A549 (cell line): ENCODE results near the gene PPP3CA.
"Not testable (repeated sequence)": the region's sequence is repeated elsewhere in the genome, so short reads cannot be mapped to it uniquely, and the experiment has no call there.

Experiments
- CEBPB ChIP-seq, 2 experiments: fragments of >200 bp in 1 of 2; sonication (Bioruptor Twin) in 1 of 2; formaldehyde crosslinking in 1 of 2; IDR thresholded peaks; 2 replicates each; pipeline ENCODE4 v1.6.1; 2012 to 2016
- CHD2 ChIP-seq: fragments of 150-350 bp; IDR thresholded peaks from 2 replicates; pipeline ENCODE4 v1.6.1; 2014; ENCODE audit warnings: low read length; ENCODE audit not compliant: partially characterized antibody
- EHMT2 ChIP-seq: fragments of 200-600 bp; sonication (generic); IDR thresholded peaks from 2 replicates; pipeline ENCODE4 v1.6.1; 2016; ENCODE audit warnings: antibody characterized with exemption, low read depth, mild to moderate bottlenecking, moderate library complexity
- JUN ChIP-seq, 2 experiments: fragments of >200 bp; sonication (Bioruptor Twin); formaldehyde crosslinking; IDR thresholded peaks; 2 replicates in 1 of 2; 3 replicates in 1 of 2; pipeline ENCODE4 v1.6.1; 2016 to 2017
- KDM5A ChIP-seq: fragments of 200-600 bp; sonication (generic); IDR thresholded peaks from 2 replicates; pipeline ENCODE4 v1.6.1; 2016; ENCODE audit warnings: antibody characterized with exemption, mild to moderate bottlenecking
- MYC ChIP-seq: IDR thresholded peaks from 2 replicates; pipeline ENCODE4 v1.6.1; 2012; ENCODE audit warnings: mild to moderate bottlenecking, inconsistent platforms, low read length, improper control_type of control experiment, borderline replicate concordance
- POLR2AphosphoS2 ChIP-seq: conservative IDR thresholded peaks from 2 replicates; pipeline ENCODE4 v1.6.1; 2012; ENCODE audit warnings: low read length, improper control_type of control experiment, inconsistent platforms
- RFX5 ChIP-seq: fragments of 450-650 bp; IDR thresholded peaks from 2 replicates; pipeline ENCODE4 v1.7.1; 2014; ENCODE audit warnings: antibody characterized with exemption, mild to moderate bottlenecking, moderate library complexity
- TF ChIP-seq, protein P1 (sequence below): fragments of >200 bp; sonication (Bioruptor Twin); formaldehyde crosslinking; IDR thresholded peaks from 3 replicates; pipeline ENCODE4 v1.5.1; 2016
- TF ChIP-seq, protein P2 (sequence below): fragments of >200 bp; sonication (Bioruptor Twin); formaldehyde crosslinking; IDR thresholded peaks from 3 replicates; pipeline ENCODE4 v1.6.1; 2016
- TF ChIP-seq, protein P3 (sequence below): IDR thresholded peaks from 2 replicates; pipeline ENCODE4 v1.6.1; 2012; ENCODE audit warnings: low read depth, borderline replicate concordance
- TF ChIP-seq, protein P4 (sequence below): fragments of 200-600 bp; sonication (generic); IDR thresholded peaks from 2 replicates; pipeline ENCODE4 v1.6.1; 2016; ENCODE audit warnings: antibody characterized with exemption, mild to moderate bottlenecking, moderate library complexity

DNA sequence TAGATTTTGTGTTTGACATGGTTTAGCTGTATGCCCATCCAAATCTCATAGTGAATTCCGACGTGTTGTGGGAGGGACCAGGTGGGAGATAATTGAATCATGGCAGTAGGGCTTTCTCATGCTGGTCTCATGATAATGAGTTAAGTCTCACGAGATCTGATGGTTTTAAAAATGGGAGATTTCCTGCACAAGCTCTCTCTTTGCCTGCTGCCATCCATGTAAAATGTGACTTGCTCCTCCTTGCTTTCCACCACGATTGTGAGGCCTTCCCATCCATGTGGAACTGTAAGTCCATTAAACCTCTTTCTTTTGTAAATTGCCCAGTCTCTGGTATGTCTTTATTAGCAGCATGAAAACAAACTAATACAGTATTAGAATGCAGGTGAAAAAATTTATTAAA lies 164.6 kb downstream of the PPP3CA start:
- TF ChIP-seq, protein P1, sequence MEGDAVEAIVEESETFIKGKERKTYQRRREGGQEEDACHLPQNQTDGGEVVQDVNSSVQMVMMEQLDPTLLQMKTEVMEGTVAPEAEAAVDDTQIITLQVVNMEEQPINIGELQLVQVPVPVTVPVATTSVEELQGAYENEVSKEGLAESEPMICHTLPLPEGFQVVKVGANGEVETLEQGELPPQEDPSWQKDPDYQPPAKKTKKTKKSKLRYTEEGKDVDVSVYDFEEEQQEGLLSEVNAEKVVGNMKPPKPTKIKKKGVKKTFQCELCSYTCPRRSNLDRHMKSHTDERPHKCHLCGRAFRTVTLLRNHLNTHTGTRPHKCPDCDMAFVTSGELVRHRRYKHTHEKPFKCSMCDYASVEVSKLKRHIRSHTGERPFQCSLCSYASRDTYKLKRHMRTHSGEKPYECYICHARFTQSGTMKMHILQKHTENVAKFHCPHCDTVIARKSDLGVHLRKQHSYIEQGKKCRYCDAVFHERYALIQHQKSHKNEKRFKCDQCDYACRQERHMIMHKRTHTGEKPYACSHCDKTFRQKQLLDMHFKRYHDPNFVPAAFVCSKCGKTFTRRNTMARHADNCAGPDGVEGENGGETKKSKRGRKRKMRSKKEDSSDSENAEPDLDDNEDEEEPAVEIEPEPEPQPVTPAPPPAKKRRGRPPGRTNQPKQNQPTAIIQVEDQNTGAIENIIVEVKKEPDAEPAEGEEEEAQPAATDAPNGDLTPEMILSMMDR = not testable (repeated sequence)
- TF ChIP-seq, protein P2, sequence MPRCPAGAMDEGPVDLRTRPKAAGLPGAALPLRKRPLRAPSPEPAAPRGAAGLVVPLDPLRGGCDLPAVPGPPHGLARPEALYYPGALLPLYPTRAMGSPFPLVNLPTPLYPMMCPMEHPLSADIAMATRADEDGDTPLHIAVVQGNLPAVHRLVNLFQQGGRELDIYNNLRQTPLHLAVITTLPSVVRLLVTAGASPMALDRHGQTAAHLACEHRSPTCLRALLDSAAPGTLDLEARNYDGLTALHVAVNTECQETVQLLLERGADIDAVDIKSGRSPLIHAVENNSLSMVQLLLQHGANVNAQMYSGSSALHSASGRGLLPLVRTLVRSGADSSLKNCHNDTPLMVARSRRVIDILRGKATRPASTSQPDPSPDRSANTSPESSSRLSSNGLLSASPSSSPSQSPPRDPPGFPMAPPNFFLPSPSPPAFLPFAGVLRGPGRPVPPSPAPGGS = not testable (repeated sequence)
- not testable (repeated sequence) for TF ChIP-seq JUN (IDR thresholded peaks at IDR 0.05); RFX5; CHD2; MYC; POLR2AphosphoS2; EHMT2; KDM5A; CEBPB (IDR thresholded peaks at IDR 0.05)
- TF ChIP-seq, protein P3, sequence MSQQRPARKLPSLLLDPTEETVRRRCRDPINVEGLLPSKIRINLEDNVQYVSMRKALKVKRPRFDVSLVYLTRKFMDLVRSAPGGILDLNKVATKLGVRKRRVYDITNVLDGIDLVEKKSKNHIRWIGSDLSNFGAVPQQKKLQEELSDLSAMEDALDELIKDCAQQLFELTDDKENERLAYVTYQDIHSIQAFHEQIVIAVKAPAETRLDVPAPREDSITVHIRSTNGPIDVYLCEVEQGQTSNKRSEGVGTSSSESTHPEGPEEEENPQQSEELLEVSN = not testable (repeated sequence)
- TF ChIP-seq, protein P4, sequence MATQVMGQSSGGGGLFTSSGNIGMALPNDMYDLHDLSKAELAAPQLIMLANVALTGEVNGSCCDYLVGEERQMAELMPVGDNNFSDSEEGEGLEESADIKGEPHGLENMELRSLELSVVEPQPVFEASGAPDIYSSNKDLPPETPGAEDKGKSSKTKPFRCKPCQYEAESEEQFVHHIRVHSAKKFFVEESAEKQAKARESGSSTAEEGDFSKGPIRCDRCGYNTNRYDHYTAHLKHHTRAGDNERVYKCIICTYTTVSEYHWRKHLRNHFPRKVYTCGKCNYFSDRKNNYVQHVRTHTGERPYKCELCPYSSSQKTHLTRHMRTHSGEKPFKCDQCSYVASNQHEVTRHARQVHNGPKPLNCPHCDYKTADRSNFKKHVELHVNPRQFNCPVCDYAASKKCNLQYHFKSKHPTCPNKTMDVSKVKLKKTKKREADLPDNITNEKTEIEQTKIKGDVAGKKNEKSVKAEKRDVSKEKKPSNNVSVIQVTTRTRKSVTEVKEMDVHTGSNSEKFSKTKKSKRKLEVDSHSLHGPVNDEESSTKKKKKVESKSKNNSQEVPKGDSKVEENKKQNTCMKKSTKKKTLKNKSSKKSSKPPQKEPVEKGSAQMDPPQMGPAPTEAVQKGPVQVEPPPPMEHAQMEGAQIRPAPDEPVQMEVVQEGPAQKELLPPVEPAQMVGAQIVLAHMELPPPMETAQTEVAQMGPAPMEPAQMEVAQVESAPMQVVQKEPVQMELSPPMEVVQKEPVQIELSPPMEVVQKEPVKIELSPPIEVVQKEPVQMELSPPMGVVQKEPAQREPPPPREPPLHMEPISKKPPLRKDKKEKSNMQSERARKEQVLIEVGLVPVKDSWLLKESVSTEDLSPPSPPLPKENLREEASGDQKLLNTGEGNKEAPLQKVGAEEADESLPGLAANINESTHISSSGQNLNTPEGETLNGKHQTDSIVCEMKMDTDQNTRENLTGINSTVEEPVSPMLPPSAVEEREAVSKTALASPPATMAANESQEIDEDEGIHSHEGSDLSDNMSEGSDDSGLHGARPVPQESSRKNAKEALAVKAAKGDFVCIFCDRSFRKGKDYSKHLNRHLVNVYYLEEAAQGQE = not testable (repeated sequence)
